ENCODE measurements around the gene NCF4.

The NCF4 gene

GRCh38 chr22:36926309-36926708, 65.5 kb downstream of the NCF4 start:
- Histone ChIP-seq H3K27ac (no peak overlapping the region), H3K4me3 (no peak overlapping the region)
- DNase-seq (ENCODE audit: low spot score) = no peak
- no peak for TF ChIP-seq CTCF (IDR thresholded peaks at IDR 0.05)

DNA sequence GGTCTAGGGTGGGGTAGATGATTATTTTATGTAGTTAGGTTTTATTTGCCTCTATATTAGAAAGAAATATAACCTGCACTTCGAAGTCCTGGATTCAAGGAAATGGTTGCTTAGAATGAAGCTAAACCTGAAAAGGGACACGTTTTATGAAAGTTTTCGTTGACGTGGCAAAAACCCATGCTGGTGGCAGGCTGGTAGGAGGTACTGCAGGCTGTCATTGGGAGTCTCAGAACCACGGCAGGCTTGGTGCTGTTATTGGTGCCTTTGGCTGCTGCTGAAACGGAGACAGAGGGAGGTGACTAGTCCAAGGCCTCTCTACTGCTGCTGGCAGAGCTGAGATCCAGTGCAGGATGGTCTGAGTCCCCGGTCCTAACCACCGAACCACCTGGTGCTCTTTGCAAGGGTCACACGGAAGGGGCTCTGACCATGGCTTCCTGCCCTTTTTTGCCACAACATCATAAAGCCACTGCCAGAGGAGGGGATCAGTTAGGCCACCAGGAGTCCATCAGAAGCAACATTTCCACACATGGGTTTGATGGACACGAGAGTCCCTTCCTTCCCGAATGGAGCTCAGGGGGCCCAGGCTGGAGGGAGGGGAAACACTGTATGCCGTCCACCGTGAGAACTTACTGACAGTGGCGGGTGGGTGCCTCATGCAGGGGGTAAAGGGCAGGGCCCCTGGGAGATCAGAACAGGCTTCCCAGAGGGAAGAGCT, 66.1 kb downstream of the NCF4 start:
- TF ChIP-seq CTCF (IDR thresholded peaks at IDR 0.05) = no peak
- DNase-seq (ENCODE audit: low spot score) = no peak
- H3K4me3 ChIP-seq = no peak overlapping the region
- H3K27ac ChIP-seq = no peak overlapping the region

Measured in coronary artery (tissue), 2 donors.